COLO668 (cell line): ENCODE measurements around the gene SERBP1.

Experiments used
- DNase-seq: peaks from one replicate; lab custom pipeline; 2025; ENCODE audit not compliant: unreplicated experiment; lab: John Stamatoyannopoulos, UW

The SERBP1 gene

GRCh38 chr1:67408148-67408547, 22.1 kb downstream of the SERBP1 start:
- no peak for DNase-seq

DNA sequence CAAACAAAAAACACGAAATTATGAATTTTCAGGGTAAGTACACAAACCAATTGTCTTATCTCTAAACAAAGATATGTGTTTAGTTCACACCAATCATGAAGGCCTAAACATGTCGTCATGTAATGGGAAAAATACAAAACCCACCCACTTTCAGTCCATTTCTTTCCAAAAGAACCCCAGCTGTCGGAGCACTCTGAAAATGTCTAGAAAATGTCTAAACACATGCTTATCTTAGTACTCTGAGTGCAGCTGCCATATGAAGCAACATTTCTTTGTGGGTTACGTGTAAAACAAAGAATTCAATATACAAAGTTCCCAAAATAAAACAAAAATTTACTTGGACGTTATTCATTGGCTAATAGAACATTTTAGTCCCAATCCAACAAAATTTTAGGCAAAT, 22.7 kb downstream of the SERBP1 start:
- DNase-seq, result no peak

DNA sequence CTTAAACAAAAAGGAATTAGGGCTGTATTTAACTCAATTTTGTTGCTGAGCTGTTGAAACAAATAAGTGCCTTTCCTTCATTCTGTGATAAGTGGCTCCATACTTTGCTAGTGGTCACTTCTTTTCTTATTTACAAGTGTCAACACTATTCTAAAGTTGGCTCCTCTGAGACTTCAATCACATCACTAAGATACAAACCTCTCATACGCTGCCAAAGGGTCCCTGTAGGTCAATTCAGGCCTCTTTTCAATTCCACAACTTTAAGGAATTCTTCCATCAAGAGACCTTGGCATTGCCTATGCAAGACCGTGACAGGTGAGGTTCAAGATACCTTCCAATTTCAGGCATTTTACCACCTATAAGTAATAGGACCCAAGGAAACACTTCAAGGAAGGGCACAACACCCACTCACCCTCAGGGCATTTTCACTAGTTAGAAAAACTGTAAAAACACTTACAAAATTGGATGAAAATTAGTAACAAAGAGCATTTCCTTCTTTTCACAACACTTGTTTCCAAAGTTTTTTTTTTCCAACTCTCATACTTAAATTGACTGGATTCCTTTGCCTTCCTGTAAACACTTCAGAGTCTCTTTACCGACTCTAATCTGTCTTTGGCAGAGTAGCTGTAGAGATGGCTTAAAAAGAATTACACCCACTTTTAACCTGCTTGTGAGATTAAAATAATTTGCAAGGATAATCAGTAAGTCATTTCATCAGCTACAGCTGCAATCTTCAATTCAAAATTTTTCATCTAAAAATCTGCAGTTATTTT, 24.5 kb downstream of the SERBP1 start:
- no peak for DNase-seq

DNA sequence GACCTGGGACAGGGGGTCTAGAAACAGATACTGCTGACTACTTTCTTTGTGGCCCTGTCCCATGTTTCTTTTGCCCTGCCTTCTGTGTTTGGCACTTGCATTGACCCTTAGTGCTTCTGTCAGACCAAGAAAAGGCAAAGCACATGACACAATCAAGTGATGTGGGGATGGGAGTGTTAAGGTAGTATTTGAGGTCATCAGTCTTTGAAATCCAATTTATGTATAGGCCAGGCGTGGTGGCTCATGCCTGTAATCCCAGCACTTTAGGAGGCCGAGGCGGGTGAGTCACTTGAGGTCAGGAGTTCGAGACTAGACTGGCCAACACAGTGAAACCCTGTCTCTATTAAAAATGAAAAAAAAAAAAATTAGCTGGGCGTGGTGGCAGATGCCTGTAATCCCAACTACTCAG, 26.0 kb downstream of the SERBP1 start:
- no peak for DNase-seq

- DNase-seq, result no peak
These were observed 28.8 kb downstream of the SERBP1 start for GRCh38 chr1:67401443-67401842.

DNA sequence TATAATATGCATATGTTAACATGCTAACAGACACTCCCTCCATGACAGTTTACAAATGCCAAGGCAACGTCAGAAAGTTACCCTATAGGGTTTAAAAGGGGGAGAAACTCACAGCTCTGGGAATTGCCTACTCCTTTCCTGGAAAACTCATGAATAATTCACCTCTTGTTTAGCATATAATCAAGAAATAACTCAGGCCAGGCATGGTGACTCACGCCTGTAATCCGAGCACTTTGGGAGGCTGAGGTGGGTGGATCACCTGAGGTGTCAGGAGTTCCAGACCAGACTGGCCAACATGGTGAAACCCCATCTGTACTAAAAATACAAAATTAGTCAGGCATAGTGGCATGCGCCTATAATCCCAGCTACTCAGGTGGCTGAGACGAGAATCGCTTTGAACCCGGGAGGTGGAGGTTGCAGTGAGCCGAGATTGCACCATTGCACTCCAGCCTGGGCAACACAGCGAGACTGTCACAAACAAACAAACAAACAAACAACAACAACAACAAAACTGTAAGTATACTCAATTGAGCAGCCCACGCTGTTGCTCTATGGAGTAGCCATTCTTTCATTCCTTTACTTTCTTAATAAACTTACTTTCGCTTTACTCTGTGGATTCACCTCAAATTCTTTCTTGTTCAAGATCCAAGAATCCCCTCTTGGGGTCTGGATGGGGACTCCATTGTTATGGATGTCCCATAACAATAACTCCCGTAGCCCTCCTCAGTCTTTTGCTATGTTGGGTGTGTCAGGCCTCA, 30.0 kb downstream of the SERBP1 start:
- peak; percentile 54 for DNase-seq

DNA sequence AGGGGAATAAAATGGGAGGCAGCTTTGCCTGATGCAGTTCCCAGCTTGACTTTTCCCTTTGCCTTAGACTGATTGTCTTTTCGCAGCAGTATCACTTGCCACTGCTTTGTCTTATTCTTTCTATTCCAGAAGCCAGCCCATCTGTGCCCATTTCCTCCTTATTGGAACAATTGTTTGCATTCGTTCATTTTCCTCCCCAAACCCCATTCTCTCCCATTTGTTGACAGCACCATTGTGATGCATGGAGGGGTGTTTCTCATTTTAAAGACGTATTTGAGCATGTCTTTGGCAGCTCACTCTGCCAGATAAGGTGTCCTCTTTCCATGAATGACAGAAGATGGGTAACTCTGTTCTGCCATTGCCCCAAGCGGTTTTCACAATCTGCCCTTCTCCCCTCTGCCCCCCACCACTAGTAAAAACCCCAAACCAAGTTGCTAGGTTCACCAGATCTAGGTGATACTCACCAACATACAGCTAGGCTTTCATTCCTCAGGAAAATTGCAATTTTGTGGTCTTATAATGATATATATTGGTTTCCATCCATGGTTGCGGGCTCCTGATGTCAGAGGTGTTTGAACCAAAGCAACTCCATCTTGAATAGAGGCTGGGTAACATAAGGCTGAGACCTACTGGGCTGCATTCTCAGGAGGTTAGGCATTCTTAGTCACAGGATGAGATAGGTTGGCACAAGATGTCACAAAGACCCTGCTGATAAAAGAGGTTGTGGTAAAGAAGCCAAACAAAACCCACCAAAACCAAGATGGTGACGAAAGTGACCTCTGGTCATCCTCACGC, 30.8 kb downstream of the SERBP1 start:
- DNase-seq, result no peak

GRCh38 chr1:67394548-67394947, 35.7 kb downstream of the SERBP1 start:
- no peak for DNase-seq

- DNase-seq, result no peak
These were observed 36.5 kb downstream of the SERBP1 start for GRCh38 chr1:67393737-67394136.

GRCh38 chr1:67393240-67393639, 37.0 kb downstream of the SERBP1 start:
- no peak for DNase-seq

DNA sequence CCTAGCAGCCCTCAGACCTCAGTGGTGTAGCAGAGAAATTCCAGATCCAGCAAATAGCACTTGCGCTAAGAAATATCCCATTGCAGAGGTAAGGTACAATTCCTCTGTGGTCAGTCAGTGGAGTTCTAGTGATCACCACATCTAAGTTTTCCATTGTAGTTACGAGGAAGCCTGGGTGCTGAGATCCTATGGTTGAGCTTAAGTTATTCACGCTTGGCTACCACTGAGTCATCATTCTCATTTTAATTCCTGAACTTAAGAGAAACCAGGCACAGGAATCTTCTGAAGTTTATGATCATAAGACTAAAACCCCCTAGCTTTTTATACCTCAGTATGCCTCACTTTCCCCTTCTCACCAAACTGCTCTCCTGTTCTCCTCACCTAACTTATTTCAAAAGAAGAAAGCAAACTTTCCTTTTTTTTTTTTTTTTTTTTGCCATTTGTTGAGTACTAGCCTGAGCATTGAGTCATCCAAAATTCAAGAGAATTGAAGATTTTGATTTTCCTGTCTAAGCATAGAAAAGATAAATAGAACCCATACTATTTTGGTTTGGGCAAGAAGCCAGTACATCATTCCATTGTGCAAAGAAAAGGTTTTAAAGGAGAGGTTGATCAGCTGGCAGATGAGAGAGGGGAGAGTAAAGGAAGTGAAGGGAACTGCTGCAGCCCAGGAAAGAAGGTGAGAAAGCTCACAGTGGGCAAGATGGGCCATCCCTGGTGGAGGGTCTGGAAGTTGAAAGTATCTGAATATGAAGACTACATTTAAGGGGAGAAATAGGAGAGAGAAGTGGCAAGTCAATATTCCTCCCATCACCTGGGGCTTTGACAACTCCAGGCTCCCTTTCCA, 39.9 kb downstream of the SERBP1 start:
- no peak for DNase-seq

DNA sequence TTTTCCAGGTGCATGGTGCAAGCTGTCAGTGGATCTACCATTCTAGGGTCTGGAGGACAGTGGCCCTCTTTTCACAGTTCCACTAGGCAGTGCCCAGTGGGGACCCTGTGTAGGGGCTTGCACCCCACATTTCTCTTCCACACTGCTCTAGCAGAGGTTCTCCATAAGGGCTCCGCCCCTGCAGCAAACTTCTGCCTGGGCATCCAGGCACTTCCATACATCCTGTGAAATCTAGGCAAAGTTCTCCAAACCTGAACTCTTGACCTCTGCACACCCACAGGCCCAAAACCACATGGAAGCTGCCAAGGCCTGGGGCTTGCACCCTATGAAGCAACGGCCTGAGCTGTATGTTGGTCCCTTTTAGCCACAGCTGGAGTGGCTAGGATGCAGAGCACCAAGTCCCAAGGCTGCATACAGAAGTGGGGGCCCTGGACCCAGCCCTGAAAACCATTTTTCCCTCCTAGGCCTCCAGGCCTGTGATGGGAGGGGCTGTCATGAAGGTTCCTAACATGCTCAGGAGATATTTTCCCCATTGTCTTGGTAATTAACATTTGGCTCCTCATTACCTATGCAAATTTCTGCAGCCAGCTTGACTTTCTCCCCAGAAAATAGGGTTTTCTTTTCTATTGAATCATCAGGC, 46.1 kb downstream of the SERBP1 start:
- DNase-seq, result no peak

DNA sequence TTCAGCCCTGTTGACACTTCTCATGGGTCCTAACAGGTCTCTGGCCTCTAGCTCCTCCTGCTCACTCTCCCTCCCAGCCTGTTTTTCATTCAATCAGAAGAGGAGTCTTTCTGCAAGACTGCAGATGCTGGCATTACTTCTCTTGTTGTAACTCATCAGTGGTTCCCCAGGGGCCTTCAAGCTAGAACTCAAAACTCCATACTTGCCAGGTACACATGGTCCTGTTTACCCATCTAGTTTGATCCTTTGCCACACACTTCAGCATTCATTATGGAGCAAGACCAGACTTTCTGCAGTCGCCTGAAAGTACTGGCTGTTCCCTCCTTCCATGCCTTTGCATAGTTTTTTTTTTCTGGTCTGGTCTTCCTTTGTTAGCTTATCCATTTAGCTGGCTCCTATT, 47.9 kb downstream of the SERBP1 start:
- DNase-seq, result no peak

DNA sequence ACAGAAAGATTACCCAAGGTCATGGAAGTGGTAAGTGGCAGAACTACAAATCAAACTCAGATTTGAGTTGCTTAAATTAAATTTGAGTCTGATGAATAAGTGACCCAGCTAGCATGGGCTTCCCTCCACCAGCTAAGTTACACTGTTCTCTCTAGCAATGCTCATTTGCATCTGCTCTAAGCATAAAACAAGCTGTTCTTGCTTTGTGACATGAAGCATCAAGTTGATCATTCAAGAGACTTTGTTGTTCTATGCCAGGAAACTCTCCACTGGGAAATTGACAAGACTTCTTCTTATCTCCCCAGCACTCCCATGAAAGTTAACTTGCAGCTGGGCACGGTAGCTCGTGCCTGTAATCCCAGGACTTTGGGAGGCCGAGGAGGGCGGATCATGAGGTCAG, 49.0 kb downstream of the SERBP1 start:
- no peak for DNase-seq

- DNase-seq, result no peak
These were observed 52.9 kb downstream of the SERBP1 start for GRCh38 chr1:67377253-67377652.

- DNase-seq, result no peak
These were observed 53.8 kb downstream of the SERBP1 start for GRCh38 chr1:67376381-67376780.

- DNase-seq, result no peak
These were observed 57.3 kb downstream of the SERBP1 start for GRCh38 chr1:67372898-67373297.

GRCh38 chr1:67372136-67372535, 58.1 kb downstream of the SERBP1 start:
- no peak for DNase-seq

GRCh38 chr1:67371681-67372080, 58.5 kb downstream of the SERBP1 start:
- no peak for DNase-seq

GRCh38 chr1:67371043-67371442, 59.2 kb downstream of the SERBP1 start:
- no peak for DNase-seq
